ENCODE measurements around the gene SGTB. TPM values are rescaled to one million over a fixed set of nuclear protein-coding genes. Genes with fewer than 3 reads are reported as not detected.

SGTB gene
- total RNA-seq, 4 donors from 2014 or later = 3.8 to 6.3 (median 5.3) TPM

- H3K27ac ChIP-seq = no peak overlapping the region
- TF ChIP-seq EP300 (IDR thresholded peaks at IDR 0.05) (no peak), POLR2AphosphoS5 (IDR thresholded peaks at IDR 0.05) (no peak), CTCF (IDR thresholded peaks at IDR 0.05) (no peak), POLR2A (IDR thresholded peaks at IDR 0.05) (no peak)
- WGBS = 85% methylated on average over 4 of the region's 4 CpGs
- H3K4me1 ChIP-seq = no peaks in the 10 kb centered on the region
- no peak overlapping the region for H3K4me3 ChIP-seq
- peaks cover 38% of the 10 kb centered on the region for H3K36me3 ChIP-seq
- DNase-seq (ENCODE audit: low spot score in 2 of 2) = no peak
- no peaks in the 10 kb centered on the region for H3K27me3 ChIP-seq
- no peaks in the 10 kb centered on the region for H3K9me3 ChIP-seq
Measured at GRCh38 chr5:65640240-65640639, 81.7 kb downstream of the SGTB start.

- no peaks in the 10 kb centered on the region for H3K27me3 ChIP-seq
- peaks cover 11% of the 10 kb centered on the region for H3K36me3 ChIP-seq
- DNase-seq (ENCODE audit: low spot score in 2 of 2) = no peak
- TF ChIP-seq CTCF (IDR thresholded peaks at IDR 0.05) (no peak), EP300 (IDR thresholded peaks at IDR 0.05) (no peak), POLR2AphosphoS5 (IDR thresholded peaks at IDR 0.05) (no peak), POLR2A (IDR thresholded peaks at IDR 0.05) (no peak)
- H3K4me1 ChIP-seq = peaks cover 3% of the 10 kb centered on the region
- no peak overlapping the region for H3K4me3 ChIP-seq
- no peaks in the 10 kb centered on the region for H3K9me3 ChIP-seq
- H3K27ac ChIP-seq = no peak overlapping the region
Measured at GRCh38 chr5:65630981-65631380, 90.9 kb downstream of the SGTB start.

- no peak for DNase-seq (ENCODE audit: low spot score in 2 of 2)
- H3K4me3 ChIP-seq = peak overlapping the region; percentile 95
- H3K27me3 ChIP-seq = no peaks in the 10 kb centered on the region
- TF ChIP-seq EP300 (IDR thresholded peaks at IDR 0.05) = no peak
- no peak for TF ChIP-seq POLR2AphosphoS5 (IDR thresholded peaks at IDR 0.05)
- H3K9me3 ChIP-seq = no peaks in the 10 kb centered on the region
- peaks cover 35% of the 10 kb centered on the region for H3K4me1 ChIP-seq
- 56% methylated on average over 6 of the region's 6 CpGs for WGBS
- H3K36me3 ChIP-seq = peaks cover 10% of the 10 kb centered on the region
- peak overlapping the region; percentile 88 for H3K27ac ChIP-seq
Measured at GRCh38 chr5:65625743-65626142, 96.2 kb downstream of the SGTB start.

- Histone ChIP-seq H3K27ac (peak within 1 kb of the TSS; percentile 88), H3K4me1 (peaks cover 35% of the 10 kb centered on the region), H3K27me3 (no peaks in the 10 kb centered on the region), H3K9me3 (no peaks in the 10 kb centered on the region), H3K36me3 (peaks cover 9% of the 10 kb centered on the region), H3K4me3 (peak within 1 kb of the TSS; percentile 95)
- TF ChIP-seq POLR2AphosphoS5 (IDR thresholded peaks at IDR 0.05) (peak in 2 of 3 donors; percentile 27 to 90), EP300 (IDR thresholded peaks at IDR 0.05) (no peak), CTCF (IDR thresholded peaks at IDR 0.05) (peak in 1 of 2 donors; percentile 3)
- WGBS = under 1% methylated on average over 36 of the region's 36 CpGs
- peak; percentile 85 to 88 for DNase-seq (ENCODE audit: low spot score in 2 of 2)
Measured at GRCh38 chr5:65624571-65625555, 97.0 kb downstream of the SGTB start, which contains the start of the genes SHLD3 and TRAPPC13. TSS of gene SHLD3 (plus strand) at chr5:65625027. CDS start at chr5:65629588, 4,561 bp downstream. TSS of gene TRAPPC13 (plus strand) at chr5:65625027. CDS start at chr5:65625061, 34 bp downstream.

- H3K4me3 ChIP-seq = peak within 1 kb of the TSS; percentile 95
- TF ChIP-seq CTCF (IDR thresholded peaks at IDR 0.05) (no peak), EP300 (IDR thresholded peaks at IDR 0.05) (no peak), POLR2A (IDR thresholded peaks at IDR 0.05) (peak in 1 of 2 donors; percentile 35), POLR2AphosphoS5 (IDR thresholded peaks at IDR 0.05) (peak in 1 of 3 donors; percentile 70)
- H3K36me3 ChIP-seq = peaks cover 2% of the 10 kb centered on the region
- no peaks in the 10 kb centered on the region for H3K27me3 ChIP-seq
- DNase-seq (ENCODE audit: low spot score in 2 of 2) = peak; percentile 93 to 94
- no peaks in the 10 kb centered on the region for H3K9me3 ChIP-seq
- under 1% methylated on average over 29 of the region's 32 CpGs for WGBS
- peaks cover 35% of the 10 kb centered on the region for H3K4me1 ChIP-seq
- peak within 1 kb of the TSS; percentile 88 for H3K27ac ChIP-seq
Measured at GRCh38 chr5:65624025-65624570, 97.8 kb downstream of the SGTB start, which contains the start of gene TRIM23. TSS of gene TRIM23 (minus strand) at chr5:65624333. CDS start at chr5:65624274, 59 bp downstream.

All from suprapubic skin (tissue), 4 donors.